GM04504 (cell line): ENCODE measurements around the gene PAEP.
"Not testable (repeated sequence)": the region's sequence is repeated elsewhere in the genome, so short reads cannot be mapped to it uniquely, and the experiment has no call there.

Experiments used
- DNase-seq: peaks from one replicate; pipeline ENCODE4 v3.0.0-alpha.2; 2012; ENCODE audit warnings: low read depth

Gene PAEP

GRCh38 chr9:135561391-135562234 lies at the start of gene PAEP:
TSS of gene PAEP (plus strand) at chr9:135561756.
- DNase-seq = no peak

- DNase-seq = no peak
Observed at GRCh38 chr9:135512241-135512603, 49.3 kb upstream of the PAEP start.

- no peak for DNase-seq
Observed at GRCh38 chr9:135512904-135513303, 48.7 kb upstream of the PAEP start.

DNA sequence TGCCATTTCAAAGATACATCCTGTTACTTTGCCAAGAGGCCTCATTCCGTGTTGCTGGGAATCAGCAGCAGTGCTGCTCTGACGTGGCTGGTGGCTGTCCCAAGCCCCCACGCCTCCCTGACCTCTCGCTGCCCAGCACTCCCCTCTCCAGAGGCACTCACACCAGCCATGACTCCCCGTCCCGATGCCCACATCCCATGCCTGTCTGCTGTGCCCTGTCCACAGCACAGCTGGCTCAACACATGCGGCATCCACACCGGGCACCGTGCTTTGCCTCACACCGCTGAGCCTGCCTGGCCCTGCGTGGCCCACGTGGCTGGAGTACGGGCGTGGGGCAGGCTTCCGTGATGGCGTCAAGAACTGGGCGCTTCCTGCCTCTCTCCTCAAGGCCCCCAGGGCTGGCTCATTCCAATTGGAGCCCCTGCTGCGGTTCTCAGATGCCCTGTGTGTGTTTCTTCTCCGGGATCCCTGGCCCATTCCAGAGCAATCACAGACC lies 48.2 kb upstream of the PAEP start:
- no peak for DNase-seq

GRCh38 chr9:135513906-135514305 lies 47.6 kb upstream of the PAEP start:
- DNase-seq = not testable (repeated sequence)

DNA sequence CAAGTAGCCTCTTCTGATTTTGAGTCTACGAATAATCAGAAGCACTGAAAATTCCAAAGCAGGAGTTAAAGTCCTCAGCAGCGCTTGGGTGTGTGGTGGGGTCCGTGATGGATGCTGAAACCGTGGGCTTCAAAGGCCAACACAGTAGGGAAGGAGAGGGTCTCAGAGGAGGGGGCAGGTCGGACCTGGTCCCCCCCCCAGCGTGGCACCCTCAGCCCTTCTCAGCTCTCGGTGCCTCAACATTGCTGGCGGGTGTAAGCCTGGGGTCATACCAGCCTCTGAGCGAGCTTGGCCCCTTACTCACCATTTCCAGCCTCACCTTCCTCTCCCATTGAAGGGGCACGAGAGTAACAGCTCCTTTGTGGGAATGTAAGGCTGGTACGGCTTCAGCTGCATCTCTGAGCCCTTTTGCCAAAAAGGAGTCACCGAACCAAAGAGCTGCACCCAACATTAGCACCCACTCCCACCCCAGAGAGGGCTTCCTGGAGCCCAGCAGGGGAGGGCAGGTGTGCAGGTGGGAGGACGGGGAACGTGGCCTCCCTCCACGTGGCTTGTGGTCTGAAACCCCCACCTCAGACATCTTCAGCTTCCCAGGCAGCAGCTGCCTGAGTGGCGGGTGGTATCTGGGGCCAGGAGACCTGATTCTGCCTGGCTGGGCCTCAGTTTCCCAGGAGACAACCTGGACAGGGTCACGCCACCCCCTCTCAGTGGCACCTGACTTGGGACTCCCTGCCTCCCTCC lies 47.0 kb upstream of the PAEP start:
- DNase-seq = no peak

- no peak for DNase-seq
Observed at GRCh38 chr9:135515083-135515951, 46.2 kb upstream of the PAEP start.

DNA sequence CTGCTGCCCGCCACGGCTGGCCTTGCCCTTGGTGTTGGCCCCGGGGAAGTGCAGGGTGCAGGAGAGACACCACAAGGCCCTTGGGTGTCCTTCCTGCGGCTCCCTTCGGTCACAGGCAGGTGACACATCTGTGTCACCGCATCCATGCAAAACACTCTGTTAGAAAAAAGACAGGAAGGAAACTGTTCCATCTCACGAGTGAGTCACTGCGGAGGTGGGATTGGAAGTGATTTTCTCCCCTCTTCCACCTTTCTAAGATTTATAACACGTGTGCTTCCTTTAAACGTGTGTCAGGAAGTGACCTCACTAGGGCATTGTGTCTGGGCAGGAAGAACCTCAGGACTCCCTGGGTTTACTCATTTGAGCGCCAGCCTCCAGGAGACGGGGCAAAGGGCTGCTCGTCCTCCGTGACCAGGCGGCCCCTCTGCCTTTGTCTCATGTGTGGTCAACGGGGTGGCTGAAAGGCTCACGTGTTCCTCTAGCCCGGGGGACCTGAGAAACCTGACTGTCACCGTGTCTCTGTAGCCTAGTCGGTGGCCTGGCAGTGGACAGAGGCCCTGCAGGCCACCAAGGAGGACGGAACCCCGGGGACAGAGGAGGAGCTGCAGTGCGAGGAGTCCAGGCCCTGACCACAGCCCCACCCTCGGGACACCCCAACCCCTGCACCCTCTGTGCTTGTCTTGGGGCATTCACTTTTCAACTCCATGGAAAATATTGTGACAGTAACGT lies 45.3 kb upstream of the PAEP start:
- no peak for DNase-seq

- no peak for DNase-seq
Observed at GRCh38 chr9:135517407-135517822, 44.1 kb upstream of the PAEP start.

DNA sequence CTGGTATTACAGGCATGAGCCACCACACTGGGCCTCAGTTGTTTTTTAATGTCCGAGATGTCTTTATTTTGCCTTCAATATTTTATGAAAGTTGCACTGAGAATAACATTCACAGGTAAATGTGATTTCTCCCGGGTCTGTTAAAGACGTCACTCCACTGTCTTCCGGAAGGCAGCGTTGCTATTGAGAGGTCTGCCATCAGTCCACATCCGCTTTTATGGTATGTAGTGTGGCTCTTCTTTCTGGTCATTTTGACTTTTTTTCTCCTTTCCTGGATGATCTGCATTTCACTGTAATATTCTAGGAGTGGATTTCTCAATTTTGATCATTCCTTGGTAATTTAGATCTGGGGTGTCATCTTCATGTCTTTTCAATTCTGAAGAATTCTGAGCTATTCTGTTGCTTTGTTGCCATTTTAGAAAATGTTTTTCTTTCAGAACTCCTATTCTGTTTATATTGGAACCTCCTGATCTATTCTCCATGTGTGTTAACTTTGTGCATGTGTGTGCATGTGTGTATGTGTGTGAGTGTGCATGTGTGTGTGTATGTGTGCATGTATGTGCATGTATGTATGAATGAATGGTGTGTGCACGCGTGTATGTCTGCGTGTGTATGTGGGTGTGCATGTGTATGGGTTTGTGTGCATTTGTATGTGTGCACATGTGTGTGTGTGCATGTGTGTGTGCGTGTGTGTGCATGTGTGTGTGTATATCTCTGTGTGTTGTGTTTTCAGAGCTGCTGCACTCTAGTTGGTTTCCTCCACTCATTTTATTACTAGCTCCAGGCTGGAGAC lies 42.2 kb upstream of the PAEP start:
- DNase-seq = no peak

- DNase-seq = no peak
Observed at GRCh38 chr9:135520916-135521607, 40.5 kb upstream of the PAEP start, which contains the start of gene LCN1. TSS of gene LCN1 (plus strand) at chr9:135521440. CDS start at chr9:135521498, 58 bp downstream.

DNA sequence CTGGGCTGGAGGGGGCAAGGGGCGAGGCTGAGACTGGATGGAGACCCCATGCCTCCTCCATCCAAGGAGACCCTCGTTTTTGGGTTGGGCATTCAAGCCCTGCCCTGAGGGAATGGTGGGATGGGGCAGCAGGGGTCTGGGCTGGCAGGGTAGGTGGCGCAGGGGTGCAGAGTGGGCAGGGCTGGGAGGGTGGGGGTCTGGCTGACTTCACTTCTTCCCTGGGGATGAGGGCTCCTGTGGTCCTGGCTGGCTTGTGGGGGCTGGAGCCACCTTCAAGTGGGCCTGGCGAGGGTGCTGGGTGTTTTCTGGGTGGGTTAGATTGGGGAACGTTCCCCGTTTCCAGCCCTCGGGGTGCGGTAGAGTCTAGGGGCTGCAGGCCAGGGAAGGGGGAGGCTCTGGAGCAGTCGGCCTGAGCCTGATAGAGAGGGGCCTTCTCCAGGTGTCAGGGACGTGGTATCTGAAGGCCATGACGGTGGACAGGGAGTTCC lies 39.9 kb upstream of the PAEP start:
- no peak for DNase-seq

DNA sequence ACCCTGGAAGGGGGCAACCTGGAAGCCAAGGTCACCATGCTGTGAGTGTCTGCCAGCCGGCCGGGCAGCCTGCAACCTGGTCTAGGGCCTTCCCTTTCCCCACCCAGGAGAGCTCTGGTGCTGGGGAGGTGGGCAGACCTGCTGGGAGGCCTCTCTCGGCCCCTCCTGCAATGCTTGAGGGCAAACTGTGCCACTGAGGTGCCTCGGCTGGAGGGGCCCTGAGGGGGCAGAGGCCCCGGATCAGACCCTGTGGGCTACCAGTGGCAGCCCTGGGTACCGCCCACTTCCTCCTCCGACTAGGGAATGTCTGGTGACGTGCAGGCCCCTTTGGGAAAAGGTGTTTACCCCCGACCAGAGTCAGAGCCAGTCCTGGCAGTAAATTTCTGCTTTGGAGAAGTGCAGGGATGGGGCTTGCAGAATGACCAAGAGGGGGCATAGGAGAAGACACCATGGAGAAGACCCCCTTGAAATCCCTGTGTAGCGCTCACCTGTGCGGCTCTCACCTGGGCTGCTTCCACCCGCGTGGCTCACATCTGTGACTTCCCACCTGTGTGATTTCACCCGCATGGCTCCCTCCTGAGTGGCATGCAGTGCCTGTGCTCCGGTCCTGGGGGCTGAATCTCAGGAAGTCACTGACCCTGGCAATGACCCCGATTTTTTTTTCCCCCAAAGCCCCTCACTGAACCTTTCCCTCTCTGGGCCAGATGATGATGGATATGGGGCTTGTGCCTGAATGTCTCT lies 39.2 kb upstream of the PAEP start:
- DNase-seq = no peak

DNA sequence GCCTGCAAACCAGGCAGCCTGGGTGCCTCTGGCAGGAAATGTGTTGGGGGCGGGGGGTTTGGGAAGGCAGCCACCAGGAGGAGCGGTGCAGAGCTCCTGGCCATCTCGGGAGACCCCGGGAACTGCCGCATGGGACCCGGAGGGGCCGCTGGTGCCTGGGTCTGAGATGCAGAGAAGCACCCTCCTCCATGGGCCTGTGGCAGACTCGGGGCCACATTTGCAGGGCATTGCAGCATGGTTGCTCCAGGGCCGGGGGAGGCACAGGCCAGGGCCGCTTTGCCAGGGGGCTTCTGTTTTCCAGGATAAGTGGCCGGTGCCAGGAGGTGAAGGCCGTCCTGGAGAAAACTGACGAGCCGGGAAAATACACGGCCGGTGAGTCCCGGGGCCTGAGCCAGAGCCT lies 38.6 kb upstream of the PAEP start:
- DNase-seq = no peak

GRCh38 chr9:135523521-135524129 lies 37.9 kb upstream of the PAEP start:
- DNase-seq = no peak

- DNase-seq = peak; percentile 19
Observed at GRCh38 chr9:135524130-135524861, 37.3 kb upstream of the PAEP start.

- DNase-seq = no peak
Observed at GRCh38 chr9:135525241-135526088, 36.1 kb upstream of the PAEP start.
